ENCODE data around the gene IL16. TPM values are rescaled to one million over a fixed set of nuclear protein-coding genes. Genes with fewer than 3 reads are reported as not detected.

The IL16 gene
- total and polyA plus RNA-seq, 2 experiments from 2014 or later, result not detected

GRCh38 chr15:81168644-81169043, 28.0 kb upstream of the IL16 start:
- no peaks in the 10 kb centered on the region for H3K4me1 ChIP-seq (ENCODE audit: low read depth)

DNA sequence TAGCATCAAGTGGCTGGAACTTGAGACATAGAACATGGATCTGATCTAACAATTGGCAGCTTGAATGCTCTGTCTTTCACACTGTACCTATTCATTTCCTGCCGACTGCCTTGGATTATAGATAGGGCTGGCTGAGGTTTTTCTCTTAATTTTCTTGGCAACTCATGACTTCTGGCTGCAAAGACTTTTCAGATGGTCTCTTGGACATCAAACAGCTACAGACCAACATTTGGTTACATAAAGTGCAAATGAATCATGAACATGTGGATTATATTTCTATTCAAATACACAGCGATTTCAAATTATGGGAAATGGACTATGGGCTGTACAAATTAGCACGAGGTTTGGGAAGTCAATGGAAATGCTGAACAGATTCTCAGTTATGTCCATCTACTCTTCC, 26.2 kb upstream of the IL16 start:
- no peak overlapping the region for H3K4me3 ChIP-seq
- H3K9me3 ChIP-seq (ENCODE audit: low read depth), result no peaks in the 10 kb centered on the region
- TF ChIP-seq, protein P1, sequence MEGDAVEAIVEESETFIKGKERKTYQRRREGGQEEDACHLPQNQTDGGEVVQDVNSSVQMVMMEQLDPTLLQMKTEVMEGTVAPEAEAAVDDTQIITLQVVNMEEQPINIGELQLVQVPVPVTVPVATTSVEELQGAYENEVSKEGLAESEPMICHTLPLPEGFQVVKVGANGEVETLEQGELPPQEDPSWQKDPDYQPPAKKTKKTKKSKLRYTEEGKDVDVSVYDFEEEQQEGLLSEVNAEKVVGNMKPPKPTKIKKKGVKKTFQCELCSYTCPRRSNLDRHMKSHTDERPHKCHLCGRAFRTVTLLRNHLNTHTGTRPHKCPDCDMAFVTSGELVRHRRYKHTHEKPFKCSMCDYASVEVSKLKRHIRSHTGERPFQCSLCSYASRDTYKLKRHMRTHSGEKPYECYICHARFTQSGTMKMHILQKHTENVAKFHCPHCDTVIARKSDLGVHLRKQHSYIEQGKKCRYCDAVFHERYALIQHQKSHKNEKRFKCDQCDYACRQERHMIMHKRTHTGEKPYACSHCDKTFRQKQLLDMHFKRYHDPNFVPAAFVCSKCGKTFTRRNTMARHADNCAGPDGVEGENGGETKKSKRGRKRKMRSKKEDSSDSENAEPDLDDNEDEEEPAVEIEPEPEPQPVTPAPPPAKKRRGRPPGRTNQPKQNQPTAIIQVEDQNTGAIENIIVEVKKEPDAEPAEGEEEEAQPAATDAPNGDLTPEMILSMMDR (IDR thresholded peaks at IDR 0.05; ENCODE audit: low read depth, low read length), result no peak
- H3K4me1 ChIP-seq (ENCODE audit: low read depth), result no peaks in the 10 kb centered on the region
- no peaks in the 10 kb centered on the region for H3K36me3 ChIP-seq
- peaks cover 14% of the 10 kb centered on the region for H3K27me3 ChIP-seq
- no peak for DNase-seq (ENCODE audit: low read depth in 1 of 2, low spot score in 1 of 2)
- H3K27ac ChIP-seq, result no peak overlapping the region

More at GRCh38 chr15:81168644-81169043, 28.0 kb upstream of the IL16 start:
- Histone ChIP-seq H3K9me3 (ENCODE audit: low read depth) (no peaks in the 10 kb centered on the region), H3K27me3 (peaks cover 14% of the 10 kb centered on the region), H3K27ac (no peak overlapping the region), H3K36me3 (no peaks in the 10 kb centered on the region), H3K4me3 (no peak overlapping the region)
- TF ChIP-seq, protein P1 (IDR thresholded peaks at IDR 0.05; ENCODE audit: low read depth, low read length), result no peak
- no peak for DNase-seq (ENCODE audit: low read depth in 1 of 2, low spot score in 1 of 2)

- Histone ChIP-seq H3K36me3 (no peaks in the 10 kb centered on the region), H3K9me3 (ENCODE audit: low read depth) (no peaks in the 10 kb centered on the region), H3K4me3 (no peak overlapping the region), H3K27me3 (peaks cover 14% of the 10 kb centered on the region), H3K4me1 (ENCODE audit: low read depth) (no peaks in the 10 kb centered on the region), H3K27ac (no peak overlapping the region)
- TF ChIP-seq, protein P1 (IDR thresholded peaks at IDR 0.05; ENCODE audit: low read depth, low read length), result no peak
- DNase-seq (ENCODE audit: low read depth in 1 of 2, low spot score in 1 of 2), result no peak
Observed at GRCh38 chr15:81171286-81171685, 25.4 kb upstream of the IL16 start.

DNA sequence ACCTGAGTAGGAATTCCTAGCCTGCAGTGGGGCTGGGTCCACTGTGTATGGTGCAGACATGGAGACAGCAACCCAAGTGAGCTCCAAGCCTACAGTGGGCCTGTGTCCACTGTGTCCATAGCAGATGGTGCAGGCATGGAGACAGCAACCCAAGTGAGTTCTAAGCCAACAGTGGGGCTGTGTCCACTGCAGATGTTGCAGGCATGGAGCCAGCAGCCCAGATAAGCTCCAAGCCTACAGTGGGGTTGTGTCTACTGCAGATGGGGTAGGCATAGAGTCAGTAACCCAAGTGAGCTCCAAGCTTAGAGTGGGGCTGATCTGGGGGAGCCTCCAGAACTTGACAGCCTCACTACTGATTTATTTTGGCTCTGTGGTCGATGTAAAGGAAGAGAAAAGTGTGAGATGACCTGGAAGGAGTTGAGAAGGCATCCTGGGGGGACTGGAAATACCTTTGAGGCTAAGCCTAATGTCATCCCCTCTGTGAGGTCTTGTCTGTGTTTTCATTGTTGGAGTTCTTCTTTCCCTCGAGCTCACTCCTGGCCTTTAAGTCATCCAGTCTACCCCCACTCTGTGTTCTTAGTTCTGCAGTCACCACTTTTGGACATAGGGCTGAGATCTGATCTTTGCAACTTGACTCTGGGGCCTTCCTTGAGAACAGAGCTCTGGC, 22.4 kb upstream of the IL16 start:
- H3K4me1 ChIP-seq (ENCODE audit: low read depth), result no peaks in the 10 kb centered on the region
- H3K27ac ChIP-seq, result no peak overlapping the region
- peaks cover 14% of the 10 kb centered on the region for H3K27me3 ChIP-seq
- TF ChIP-seq, protein P1 (IDR thresholded peaks at IDR 0.05; ENCODE audit: low read depth, low read length), result no peak
- H3K4me3 ChIP-seq, result no peak overlapping the region
- DNase-seq (ENCODE audit: low read depth in 1 of 2, low spot score in 1 of 2), result no peak
- no peaks in the 10 kb centered on the region for H3K36me3 ChIP-seq
- H3K9me3 ChIP-seq (ENCODE audit: low read depth), result no peaks in the 10 kb centered on the region

DNA sequence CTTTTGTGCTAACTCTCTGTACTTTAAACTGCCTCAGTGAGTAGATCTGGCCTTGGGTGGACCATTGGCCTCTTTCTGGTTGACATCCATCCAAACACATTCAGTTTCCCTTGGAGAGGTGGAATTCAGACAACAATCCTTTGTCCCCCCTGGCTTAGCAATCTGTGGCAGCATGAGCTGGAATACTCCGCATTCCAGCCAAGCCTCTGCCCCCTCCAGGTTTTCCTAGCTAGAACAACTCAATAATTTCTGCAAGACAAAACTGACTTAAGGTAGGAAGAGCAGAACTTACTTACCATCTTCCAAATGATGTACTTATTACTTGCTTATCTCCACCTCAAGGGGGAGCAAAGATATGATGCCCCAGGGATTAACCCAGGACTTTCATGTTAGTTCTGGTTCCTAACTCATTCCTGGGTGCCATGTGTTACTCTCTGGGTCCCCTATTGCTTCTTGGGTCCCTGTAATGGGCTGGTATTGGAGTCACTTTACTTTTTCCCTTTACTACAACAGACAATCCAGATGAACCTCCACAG, 21.8 kb upstream of the IL16 start:
- DNase-seq (ENCODE audit: low read depth in 1 of 2, low spot score in 1 of 2), result peak in 1 of 2 donors; percentile 13
- TF ChIP-seq, protein P1 (IDR thresholded peaks at IDR 0.05; ENCODE audit: low read depth, low read length), result no peak
- H3K9me3 ChIP-seq (ENCODE audit: low read depth), result no peaks in the 10 kb centered on the region
- H3K27ac ChIP-seq, result no peak overlapping the region
- H3K36me3 ChIP-seq, result no peaks in the 10 kb centered on the region
- peaks cover 14% of the 10 kb centered on the region for H3K27me3 ChIP-seq
- H3K4me3 ChIP-seq, result no peak overlapping the region
- H3K4me1 ChIP-seq (ENCODE audit: low read depth), result no peaks in the 10 kb centered on the region

All from cardiac muscle cell (in vitro differentiated cells and primary cell).